Measurements from ENCODE around the gene AP2A1. TPM values are rescaled to one million over a fixed set of nuclear protein-coding genes. Genes with fewer than 3 reads are reported as not detected.

The AP2A1 gene
- total and polyA plus RNA-seq, 2 donors (not counting 1 experiment from before 2014, with no cell fraction given) = 48.4 to 56.9 TPM

DNA sequence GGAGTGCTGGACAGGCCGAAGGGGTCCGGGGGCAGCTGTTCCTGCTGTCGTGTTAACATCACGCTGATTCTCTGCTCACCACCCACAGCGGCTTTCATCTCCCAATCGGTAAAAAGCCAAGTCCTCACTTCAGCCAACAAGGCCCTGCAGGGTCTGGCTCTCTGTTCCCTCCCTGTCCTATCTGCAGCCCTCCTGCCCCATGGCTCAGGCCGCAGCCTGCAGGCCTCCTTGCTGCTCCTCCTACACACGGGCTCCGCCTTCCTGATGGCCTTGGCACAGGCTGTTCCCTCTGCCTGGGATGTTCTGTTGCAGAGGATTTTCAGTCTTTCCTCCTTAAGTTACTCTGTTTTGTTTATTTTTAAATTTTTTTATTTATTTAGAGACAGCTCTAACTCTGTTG lies 24.1 kb downstream of the AP2A1 start:
- TF ChIP-seq EZH2 (IDR thresholded peaks at IDR 0.05; ENCODE audit: borderline replicate concordance, insufficient read depth, low read depth, low read length, poor library complexity, severe bottlenecking) = no peak
- TF ChIP-seq, protein P1, sequence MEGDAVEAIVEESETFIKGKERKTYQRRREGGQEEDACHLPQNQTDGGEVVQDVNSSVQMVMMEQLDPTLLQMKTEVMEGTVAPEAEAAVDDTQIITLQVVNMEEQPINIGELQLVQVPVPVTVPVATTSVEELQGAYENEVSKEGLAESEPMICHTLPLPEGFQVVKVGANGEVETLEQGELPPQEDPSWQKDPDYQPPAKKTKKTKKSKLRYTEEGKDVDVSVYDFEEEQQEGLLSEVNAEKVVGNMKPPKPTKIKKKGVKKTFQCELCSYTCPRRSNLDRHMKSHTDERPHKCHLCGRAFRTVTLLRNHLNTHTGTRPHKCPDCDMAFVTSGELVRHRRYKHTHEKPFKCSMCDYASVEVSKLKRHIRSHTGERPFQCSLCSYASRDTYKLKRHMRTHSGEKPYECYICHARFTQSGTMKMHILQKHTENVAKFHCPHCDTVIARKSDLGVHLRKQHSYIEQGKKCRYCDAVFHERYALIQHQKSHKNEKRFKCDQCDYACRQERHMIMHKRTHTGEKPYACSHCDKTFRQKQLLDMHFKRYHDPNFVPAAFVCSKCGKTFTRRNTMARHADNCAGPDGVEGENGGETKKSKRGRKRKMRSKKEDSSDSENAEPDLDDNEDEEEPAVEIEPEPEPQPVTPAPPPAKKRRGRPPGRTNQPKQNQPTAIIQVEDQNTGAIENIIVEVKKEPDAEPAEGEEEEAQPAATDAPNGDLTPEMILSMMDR (IDR thresholded peaks at IDR 0.05) = no peak
- Mint-ChIP-seq H3K4me3 (no peak overlapping the region), H3K9me3 (ENCODE audit: insufficient read depth) (no peaks in the 10 kb centered on the region), H3K27me3 (no peaks in the 10 kb centered on the region), H3K27ac (no peak overlapping the region), H3K4me1 (no peaks in the 10 kb centered on the region)
- no peak overlapping the region for H3K4me2 ChIP-seq (replicated peaks; ENCODE audit: low read depth, low read length, poor library complexity, severe bottlenecking)
- peaks cover 7% of the 10 kb centered on the region for H4K20me1 ChIP-seq (ENCODE audit: control insufficient read depth, insufficient read depth, low read length, poor library complexity, severe bottlenecking)
- ChIA-PET CTCF (interaction anchor here (0.6 kb wide), 1 partner anchor 77 kb away, joined by 3 read pairs; the partner anchor contains the start of gene PNKP), POLR2A (no interaction called here)
- no peaks in the 10 kb centered on the region for H3K4me1 ChIP-seq (ENCODE audit: control insufficient read depth in 2 of 2, insufficient read depth in 2 of 2, low read length in 2 of 2)
- 97% methylated on average over 7 of the region's 9 CpGs for WGBS (ENCODE audit: insufficient coverage)
- H2AFZ ChIP-seq (ENCODE audit: insufficient read depth, low read depth, low read length, poor library complexity, severe bottlenecking) = no peak overlapping the region
- H3K4me3 ChIP-seq (ENCODE audit: control extremely low read depth in 1 of 5, extremely low read depth in 1 of 5, insufficient read depth in 1 of 5, low read depth in 2 of 5, low read length in 4 of 5) = no peak overlapping the region
- no peak for DNase-seq
- H3K9me3 ChIP-seq (ENCODE audit: control extremely low read depth in 1 of 3, control insufficient read depth in 2 of 3, insufficient read depth in 1 of 3, low read length in 2 of 3) = peaks cover 0 to 3% (median 0%) of the 10 kb centered on the region in 3 donors
- intact Hi-C loops (cut with micrococcal nuclease) = no loop called here
- no peak overlapping the region for H3K9ac ChIP-seq (ENCODE audit: low read length)
- no peak for ATAC-seq (ENCODE audit: low read depth)
- H3K36me3 ChIP-seq (replicated peaks in 1 of 2; ENCODE audit: control extremely low read depth in 1 of 2, control insufficient read depth in 1 of 2, extremely low read depth in 1 of 2, insufficient read depth in 2 of 2, low read length in 1 of 2) = peaks cover 1 to 63% of the 10 kb centered on the region in 2 experiments
- H3K79me2 ChIP-seq (ENCODE audit: control insufficient read depth, insufficient read depth, low read length) = peaks cover 17% of the 10 kb centered on the region
- H3K27ac ChIP-seq (ENCODE audit: low read length in 2 of 2) = no peak overlapping the region
- H3K27me3 ChIP-seq (replicated peaks in 1 of 4; ENCODE audit: control extremely low read depth in 1 of 4, control insufficient read depth in 3 of 4, insufficient read depth in 4 of 4, low read length in 3 of 4) = no peaks in the 10 kb centered on the region

DNA sequence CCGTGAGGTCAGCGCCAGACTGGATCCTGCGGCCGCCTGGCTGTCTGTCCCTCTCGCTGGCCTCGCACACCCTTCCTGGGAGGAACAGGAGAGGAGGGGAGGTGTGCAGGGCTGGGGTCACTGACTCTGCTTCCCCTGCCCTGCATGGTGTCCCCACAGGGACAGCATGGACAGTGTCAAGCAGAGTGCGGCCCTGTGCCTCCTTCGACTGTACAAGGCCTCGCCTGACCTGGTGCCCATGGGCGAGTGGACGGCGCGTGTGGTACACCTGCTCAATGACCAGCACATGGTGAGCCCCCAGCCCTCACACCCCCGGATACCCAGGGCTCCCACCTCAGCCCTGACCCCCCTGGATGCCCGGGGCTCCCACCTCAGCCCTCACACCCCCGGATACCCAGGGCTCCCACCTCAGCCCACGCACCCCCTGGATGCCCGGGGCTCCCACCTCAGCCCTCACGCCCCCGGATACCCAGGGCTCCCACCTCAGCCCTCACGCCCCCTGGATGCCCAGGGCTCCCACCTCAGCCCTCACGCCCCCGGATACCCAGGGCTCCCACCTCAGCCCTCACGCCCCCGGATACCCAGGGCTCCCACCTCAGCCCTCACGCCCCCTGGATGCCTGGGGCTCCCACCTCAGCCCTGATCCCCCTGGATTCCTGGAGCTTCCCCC lies 25.1 kb downstream of the AP2A1 start:
- H4K20me1 ChIP-seq (ENCODE audit: control insufficient read depth, insufficient read depth, low read length, poor library complexity, severe bottlenecking) = peaks cover 7% of the 10 kb centered on the region
- no peaks in the 10 kb centered on the region for H3K27me3 ChIP-seq (replicated peaks in 1 of 4; ENCODE audit: control extremely low read depth in 1 of 4, control insufficient read depth in 3 of 4, insufficient read depth in 4 of 4, low read length in 3 of 4)
- ATAC-seq (ENCODE audit: low read depth) (no peak), DNase-seq (no peak)
- Mint-ChIP-seq H3K27ac (no peak overlapping the region), H3K27me3 (no peaks in the 10 kb centered on the region), H3K9me3 (ENCODE audit: insufficient read depth) (no peaks in the 10 kb centered on the region), H3K4me1 (no peaks in the 10 kb centered on the region), H3K4me3 (no peak overlapping the region)
- H3K27ac ChIP-seq (ENCODE audit: low read length in 2 of 2) = no peak overlapping the region
- no peak overlapping the region for H3K4me3 ChIP-seq (ENCODE audit: control extremely low read depth in 1 of 5, extremely low read depth in 1 of 5, insufficient read depth in 1 of 5, low read depth in 2 of 5, low read length in 4 of 5)
- TF ChIP-seq, protein P1 (IDR thresholded peaks at IDR 0.05) = no peak
- no peak for TF ChIP-seq EZH2 (IDR thresholded peaks at IDR 0.05; ENCODE audit: borderline replicate concordance, insufficient read depth, low read depth, low read length, poor library complexity, severe bottlenecking)
- H3K9ac ChIP-seq (ENCODE audit: low read length) = no peak overlapping the region
- intact Hi-C loops (cut with micrococcal nuclease) = no loop called here
- CTCF ChIA-PET = no interaction called here
- peaks cover 17% of the 10 kb centered on the region for H3K79me2 ChIP-seq (ENCODE audit: control insufficient read depth, insufficient read depth, low read length)
- no peak overlapping the region for H2AFZ ChIP-seq (ENCODE audit: insufficient read depth, low read depth, low read length, poor library complexity, severe bottlenecking)
- POLR2A ChIA-PET = no interaction called here
- no peaks in the 10 kb centered on the region for H3K4me1 ChIP-seq (ENCODE audit: control insufficient read depth in 2 of 2, insufficient read depth in 2 of 2, low read length in 2 of 2)
- WGBS (ENCODE audit: insufficient coverage) = 98% methylated on average over 24 of the region's 26 CpGs
- H3K9me3 ChIP-seq (ENCODE audit: control extremely low read depth in 1 of 3, control insufficient read depth in 2 of 3, insufficient read depth in 1 of 3, low read length in 2 of 3) = peaks cover 0 to 3% (median 0%) of the 10 kb centered on the region in 3 donors
- peaks cover 0 to 69% of the 10 kb centered on the region in 2 experiments for H3K36me3 ChIP-seq (replicated peaks in 1 of 2; ENCODE audit: control extremely low read depth in 1 of 2, control insufficient read depth in 1 of 2, extremely low read depth in 1 of 2, insufficient read depth in 2 of 2, low read length in 1 of 2)
- H3K4me2 ChIP-seq (replicated peaks; ENCODE audit: low read depth, low read length, poor library complexity, severe bottlenecking) = no peak overlapping the region
